GM12878 (cell line): Measurements from ENCODE around the gene RBM42. TPM values are rescaled to one million over a fixed set of nuclear protein-coding genes. Genes with fewer than 3 reads are reported as not detected.

Experiments used
- ATAC-seq: fragments of 200-7000 bp; cut with Tn5 transposase; 3 replicates; pipeline ENCODE4 v1.9.1; 2020; ENCODE audit warnings: mild to moderate bottlenecking, moderate library complexity
- BruUV-seq: library from RNA; stranded (reverse); fragments of 400-500 nt; replicated peaks from 2 replicates; lab custom pipeline; 2021; lab: Mats Ljungman, UMichigan
- CTCF ChIA-PET: fragments of 300-600 bp; sonication (Branson Sonifier 250); formaldehyde crosslinking; extraction: SDS; loops from one replicate; lab custom pipeline; 2021; ENCODE audit warnings: inconsistent platforms; lab: Yijun Ruan, JAX
- POLR2A ChIA-PET: fragments of 350-600 bp; formaldehyde crosslinking; extraction: SDS; loops from one replicate; lab custom pipeline; 2021; ENCODE audit warnings: inconsistent platforms; lab: Charles Lee
- RAD21 ChIA-PET: fragments of 300-600 bp; sonication (Branson Sonifier 250); formaldehyde crosslinking; loops from one replicate; lab custom pipeline; 2023; ENCODE audit warnings: antibody characterized with exemption; ENCODE audit not compliant: unreplicated experiment; lab: Charles Lee
- SMC1A ChIA-PET: fragments of 300-600 bp; sonication (Branson Sonifier 250); formaldehyde crosslinking; loops from one replicate; lab custom pipeline; 2023; ENCODE audit not compliant: unreplicated experiment, uncharacterized antibody; lab: Charles Lee
- DNase-seq: peaks from one replicate; pipeline ENCODE4 v3.0.0-alpha.2; 2011; ENCODE audit warnings: low read depth, low spot score
- FAIRE-seq: peaks from 3 replicates; lab custom pipeline; 2011; peaks lifted over from hg19 to GRCh38; lab: Jason Lieb, UNC
- H2AFZ ChIP-seq: 2 replicates; pipeline ENCODE4 v1.6.0; 2011; ENCODE audit warnings: low read depth, low read length, control low read depth; ENCODE audit not compliant: control insufficient read depth
- H3K27ac ChIP-seq: 2 replicates; pipeline ENCODE4 v1.5.1; 2011; ENCODE audit warnings: control low read depth; ENCODE audit not compliant: control insufficient read depth, insufficient read depth
- H3K27me3 ChIP-seq, 2 experiments: replicated peaks in 1 of 2; 2 replicates each; pipeline versions ENCODE4 v1.6.0 to v1.6.1; 2011; ENCODE audit warnings: low read length in 1 of 2; ENCODE audit not compliant: control insufficient read depth in 2 of 2, insufficient read depth in 2 of 2
- H3K36me3 ChIP-seq, 2 experiments: 2 replicates each; pipeline ENCODE4 v1.5.1; 2011; ENCODE audit warnings: low read length in 1 of 2; ENCODE audit not compliant: control insufficient read depth in 2 of 2, insufficient read depth in 2 of 2
- H3K4me1 ChIP-seq: 2 replicates; pipeline ENCODE4 v1.6.1; 2011; ENCODE audit warnings: mild to moderate bottlenecking, low read length, moderate library complexity, mixed read lengths; ENCODE audit not compliant: control insufficient read depth, insufficient read depth
- H3K4me2 ChIP-seq: 2 replicates; pipeline ENCODE4 v1.6.0; 2011; ENCODE audit warnings: control low read depth; ENCODE audit not compliant: control insufficient read depth, insufficient read depth
- H3K4me3 ChIP-seq: fragments of 200-600 bp; sonication (generic); 2 replicates; pipeline ENCODE4 v1.5.1; 2016
- H3K79me2 ChIP-seq: 2 replicates; pipeline ENCODE4 v1.6.0; 2011; ENCODE audit warnings: low read length; ENCODE audit not compliant: control insufficient read depth, insufficient read depth
- H3K9ac ChIP-seq: 2 replicates; pipeline ENCODE4 v1.8.0; 2011; ENCODE audit warnings: low read length, control low read depth, mixed read lengths; ENCODE audit not compliant: control insufficient read depth, insufficient read depth
- H3K9me3 ChIP-seq: replicated peaks from 3 replicates; pipeline ENCODE4 v1.5.1; 2011; ENCODE audit warnings: mild to moderate bottlenecking, low read length; ENCODE audit not compliant: control insufficient read depth, insufficient read depth
- H4K20me1 ChIP-seq: 2 replicates; pipeline ENCODE4 v1.6.0; 2011; ENCODE audit not compliant: control insufficient read depth, insufficient read depth
- DPF2 ChIP-seq: fragments of 450-650 bp; IDR thresholded peaks from 2 replicates; pipeline ENCODE4 v1.6.1; 2017; ENCODE audit warnings: mild to moderate bottlenecking
- IKZF1 ChIP-seq: fragments of 450-650 bp; conservative IDR thresholded peaks from 2 replicates; pipeline ENCODE4 v1.6.1; 2017; ENCODE audit warnings: antibody characterized with exemption, mild to moderate bottlenecking
- NFYB ChIP-seq: IDR thresholded peaks from 2 replicates; pipeline ENCODE4 v1.6.1; 2011; ENCODE audit warnings: low read depth, mild to moderate bottlenecking, low read length, improper control_type of control experiment, moderate library complexity; ENCODE audit not compliant: insufficient read depth
- POLR2A ChIP-seq: IDR thresholded peaks from 2 replicates; pipeline ENCODE4 v1.6.1; 2011; ENCODE audit warnings: low read depth, mild to moderate bottlenecking, low read length
- SREBF1 ChIP-seq: IDR thresholded peaks from 2 replicates; pipeline ENCODE4 v1.6.1; 2012; ENCODE audit warnings: mild to moderate bottlenecking, low read length
- WRNIP1 ChIP-seq: IDR thresholded peaks from 2 replicates; pipeline ENCODE4 v1.6.1; 2011; ENCODE audit warnings: low read depth, low read length, improper control_type of control experiment, borderline replicate concordance
- ZBED1 ChIP-seq: IDR thresholded peaks from 2 replicates; pipeline ENCODE4 v1.6.1; 2016; ENCODE audit warnings: borderline replicate concordance
- WGBS: methylation state at CpG from one replicate; pipeline ENCODE4 v1.1.6; 2016; ENCODE audit warnings: low lambda C conversion rate; ENCODE audit not compliant: insufficient replicate concordance, insufficient coverage; ENCODE audit errors: missing lambda C conversion rate; 5-methylcytosine and 5-hydroxymethylcytosine counted together
- in situ Hi-C: fragments of 300-500 bp; cut with MboI; formaldehyde crosslinking; loops from 9 replicates; pipeline ENCODE4 v1.14.3; 2018; ENCODE audit warnings: mixed read lengths
- intact Hi-C: fragments of 100-400 bp; cut with micrococcal nuclease; formaldehyde crosslinking; loops from one replicate; pipeline ENCODE4 v1.14.2; 2022; ENCODE audit not compliant: unreplicated experiment
- polyA plus RNA-seq, 11 experiments: library from polyadenylated mRNA; depleted of rRNA in 4 of 11; unstranded in 6 of 11; stranded (reverse) in 5 of 11; fragments of >200 nt; fragmentation: Nextera tagmentation in 4 of 11; fragmentation: Illumina TruSeq in 1 of 11; extraction: Ambion mirVana in 4 of 11; extraction: Trizol in 1 of 11; gene quantifications; 1 replicate in 1 of 11; 2 replicates in 10 of 11; pipeline versions ENCODE4 v1.2.1 to v1.2.3, GENCODE V29; 2011 to 2016; ENCODE audit warnings: inconsistent platforms in 2 of 11, missing spikeins in 2 of 11, low read depth in 1 of 11
- total RNA-seq, 4 experiments: library from RNA; depleted of rRNA in 3 of 4; stranded (reverse); fragments of >200 nt in 3 of 4; fragmentation: Illumina TruSeq in 1 of 4; extraction: Trizol in 1 of 4; gene quantifications; 2 replicates each; pipeline versions ENCODE4 v1.2.1 to v1.2.3, GENCODE V29; 2013 to 2021
- TF ChIP-seq, protein P1 (sequence below): IDR thresholded peaks from 2 replicates; pipeline ENCODE4 v1.6.1; 2012; ENCODE audit warnings: low read depth, low read length, improper control_type of control experiment
- TF ChIP-seq, protein P2 (sequence below): fragments of 450-650 bp; conservative IDR thresholded peaks from 2 replicates; pipeline ENCODE4 v1.6.1; 2017; ENCODE audit warnings: mild to moderate bottlenecking, moderate library complexity

RBM42 gene
- total and polyA plus RNA-seq, 10 of the 15 experiments (the other 5 are each of a cell fraction or from before 2014, with no cell fraction given), result 4.2 to 117 (median 48.5) TPM

DNA sequence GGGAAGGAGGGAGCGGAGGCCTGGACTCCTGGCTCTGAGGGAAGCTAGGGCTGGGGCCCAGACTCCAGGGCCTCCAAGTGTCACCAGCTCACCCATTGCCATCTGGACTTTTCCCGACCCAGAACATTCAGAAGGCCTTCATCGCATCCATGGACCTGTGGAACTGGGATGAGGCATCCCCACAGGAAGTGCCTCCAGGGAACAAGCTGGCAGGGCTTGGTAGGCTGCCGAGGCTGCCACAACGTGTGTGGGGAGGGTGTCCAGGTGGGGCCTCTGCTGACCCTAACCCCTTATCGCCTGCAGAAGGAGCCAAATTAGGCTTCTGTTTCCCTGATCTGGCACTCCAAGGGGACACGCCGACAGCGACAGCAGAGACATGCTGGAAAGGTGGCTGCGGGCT lies 13.5 kb downstream of the RBM42 start:
- Histone ChIP-seq H3K27ac (no peak overlapping the region; the same call in 1 of the 2 replicates), H3K4me3 (peak overlapping the region; percentile 75; the same call in 1 of the 2 replicates), H2AFZ (no peak overlapping the region), H3K9ac (no peak overlapping the region), H3K4me1 (peaks cover 23% of the 10 kb centered on the region), H3K27me3 (no peaks in the 10 kb centered on the region), H3K4me2 (peak overlapping the region; percentile 74; the same call in 1 of the 2 replicates), H4K20me1 (no peaks in the 10 kb centered on the region), H3K79me2 (no peaks in the 10 kb centered on the region), H3K36me3 (peaks cover 2 to 3% of the 10 kb centered on the region in 2 experiments; a peak in 2 of 4 replicates), H3K9me3 (no peaks in the 10 kb centered on the region)
- in situ Hi-C loops (no loop called here), intact Hi-C loops (no loop called here)
- ChIA-PET POLR2A (interaction anchor here (0.6 to 3.5 kb wide), 6 partner anchors 10 to 138 kb away, joined by 3 to 30 read pairs (median 5); partner anchors contain the start of genes HAUS5 and RBM42), CTCF (interaction anchor here (1.4 to 2.3 kb wide), 3 partner anchors 86 to 132 kb away, joined by 4 to 8 read pairs (median 6); no protein-coding TSS in a partner anchor), RAD21 (interaction anchor here (1.2 kb wide), 1 partner anchor 55 kb away, joined by 4 read pairs; no protein-coding TSS in a partner anchor), SMC1A (interaction anchor here (0.6 to 1.0 kb wide), 2 partner anchors 94 to 429 kb away, joined by 3 read pairs; no protein-coding TSS in a partner anchor)
- BruUV-seq, result no TSS peak
- DNase-seq (no peak), ATAC-seq (no peak), FAIRE-seq (no peak)
- 81% methylated on average over 10 of the region's 10 CpGs for WGBS
- TF ChIP-seq NFYB, result no peak
- 0 out of 2 replicates have a peak, but pooled peaks have one; percentile 2 for TF ChIP-seq POLR2A
- 0 out of 2 replicates have a peak, but pooled peaks have one; percentile 13 for TF ChIP-seq IKZF1

DNA sequence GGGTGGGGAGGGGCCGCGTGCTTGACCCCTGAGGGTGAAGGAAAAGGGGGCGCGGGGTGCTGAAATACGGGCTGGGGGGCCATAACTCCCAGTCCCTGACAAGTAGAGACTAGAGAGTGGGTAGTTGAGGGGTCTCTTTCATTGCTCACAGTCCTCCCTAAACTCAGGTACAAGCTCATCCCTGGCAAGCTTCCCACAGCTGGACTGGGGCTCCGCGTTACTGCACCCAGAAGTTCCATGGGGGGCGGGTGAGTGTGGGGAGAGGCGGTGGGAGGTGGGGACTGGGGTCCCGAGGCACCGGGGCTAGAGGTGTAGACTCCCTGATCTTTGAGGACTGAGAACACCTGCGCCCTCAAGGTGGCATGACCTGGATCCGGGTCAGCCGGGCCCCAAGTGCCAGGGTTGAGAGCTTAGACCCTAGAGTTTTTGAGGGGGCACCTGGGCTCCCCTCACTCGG lies 14.0 kb downstream of the RBM42 start:
- RAD21 ChIA-PET, result interaction anchor here (1.2 kb wide), 1 partner anchor 54 kb away, joined by 4 read pairs; no protein-coding TSS in a partner anchor
- Histone ChIP-seq H3K4me3 (peak overlapping the region; percentile 75), H3K9ac (peak overlapping the region; percentile 80), H3K9me3 (no peaks in the 10 kb centered on the region), H4K20me1 (no peaks in the 10 kb centered on the region), H3K4me1 (peaks cover 27% of the 10 kb centered on the region), H3K27ac (peak overlapping the region; percentile 84), H2AFZ (peak overlapping the region; percentile 100), H3K4me2 (peak overlapping the region; percentile 100), H3K79me2 (no peaks in the 10 kb centered on the region), H3K27me3 (no peaks in the 10 kb centered on the region), H3K36me3 (0 out of 4 replicates have a peak, but pooled peaks cover 0 to 1% of the 10 kb centered on the region in 2 experiments)
- POLR2A ChIA-PET, result interaction anchor here (0.6 to 3.5 kb wide), 8 partner anchors 11 to 310 kb away, joined by 3 to 30 read pairs (median 5); partner anchors contain the start of genes HAUS5, LIN37 and RBM42
- TSS peak; percentile 82 for BruUV-seq
- CTCF ChIA-PET, result interaction anchor here (1.1 to 2.3 kb wide), 5 partner anchors 32 to 133 kb away, joined by 3 to 8 read pairs (median 4); no protein-coding TSS in a partner anchor
- intact Hi-C loops, result no loop called here
- no peak for ATAC-seq
- DNase-seq, result no peak
- no peak for FAIRE-seq
- 43% methylated on average over 15 of the region's 15 CpGs for WGBS
- in situ Hi-C loops, result no loop called here
- SMC1A ChIA-PET, result interaction anchor here (0.6 to 1.0 kb wide), 2 partner anchors 95 to 430 kb away, joined by 3 read pairs; no protein-coding TSS in a partner anchor
- no peak for TF ChIP-seq WRNIP1
- no peak for TF ChIP-seq DPF2
- no peak for TF ChIP-seq SREBF1
- TF ChIP-seq ZBED1, result no peak
- TF ChIP-seq, protein P1, sequence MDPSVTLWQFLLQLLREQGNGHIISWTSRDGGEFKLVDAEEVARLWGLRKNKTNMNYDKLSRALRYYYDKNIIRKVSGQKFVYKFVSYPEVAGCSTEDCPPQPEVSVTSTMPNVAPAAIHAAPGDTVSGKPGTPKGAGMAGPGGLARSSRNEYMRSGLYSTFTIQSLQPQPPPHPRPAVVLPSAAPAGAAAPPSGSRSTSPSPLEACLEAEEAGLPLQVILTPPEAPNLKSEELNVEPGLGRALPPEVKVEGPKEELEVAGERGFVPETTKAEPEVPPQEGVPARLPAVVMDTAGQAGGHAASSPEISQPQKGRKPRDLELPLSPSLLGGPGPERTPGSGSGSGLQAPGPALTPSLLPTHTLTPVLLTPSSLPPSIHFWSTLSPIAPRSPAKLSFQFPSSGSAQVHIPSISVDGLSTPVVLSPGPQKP, result no peak
- TF ChIP-seq, protein P2, sequence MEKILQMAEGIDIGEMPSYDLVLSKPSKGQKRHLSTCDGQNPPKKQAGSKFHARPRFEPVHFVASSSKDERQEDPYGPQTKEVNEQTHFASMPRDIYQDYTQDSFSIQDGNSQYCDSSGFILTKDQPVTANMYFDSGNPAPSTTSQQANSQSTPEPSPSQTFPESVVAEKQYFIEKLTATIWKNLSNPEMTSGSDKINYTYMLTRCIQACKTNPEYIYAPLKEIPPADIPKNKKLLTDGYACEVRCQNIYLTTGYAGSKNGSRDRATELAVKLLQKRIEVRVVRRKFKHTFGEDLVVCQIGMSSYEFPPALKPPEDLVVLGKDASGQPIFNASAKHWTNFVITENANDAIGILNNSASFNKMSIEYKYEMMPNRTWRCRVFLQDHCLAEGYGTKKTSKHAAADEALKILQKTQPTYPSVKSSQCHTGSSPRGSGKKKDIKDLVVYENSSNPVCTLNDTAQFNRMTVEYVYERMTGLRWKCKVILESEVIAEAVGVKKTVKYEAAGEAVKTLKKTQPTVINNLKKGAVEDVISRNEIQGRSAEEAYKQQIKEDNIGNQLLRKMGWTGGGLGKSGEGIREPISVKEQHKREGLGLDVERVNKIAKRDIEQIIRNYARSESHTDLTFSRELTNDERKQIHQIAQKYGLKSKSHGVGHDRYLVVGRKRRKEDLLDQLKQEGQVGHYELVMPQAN, result no peak
